DND-41 (cell line): ENCODE results near the gene KIFAP3.

ENCODE experiments used
- ATAC-seq: fragments of 200-7000 bp; cut with Tn5 transposase; 3 replicates; pipeline ENCODE4 v1.9.1; 2021; ENCODE audit warnings: low read depth; ENCODE audit not compliant: insufficient read depth
- DNase-seq: peaks from one replicate; pipeline ENCODE4 v3.0.0-alpha.2; 2020
- H2AFZ ChIP-seq: 2 replicates; pipeline ENCODE4 v1.6.0; 2012; ENCODE audit warnings: low read depth, low read length
- H3K27ac ChIP-seq: 2 replicates; pipeline ENCODE4 v1.5.1; 2012; ENCODE audit warnings: low read length, inconsistent platforms
- H3K27me3 ChIP-seq: fragments of 200-600 bp; sonication (generic); 2 replicates; pipeline ENCODE4 v1.6.0; 2012; ENCODE audit warnings: low read length, mild to moderate bottlenecking, inconsistent platforms; ENCODE audit not compliant: insufficient read depth, poor library complexity
- H3K36me3 ChIP-seq: 2 replicates; pipeline ENCODE4 v1.5.1; 2012; ENCODE audit warnings: low read length, inconsistent platforms; ENCODE audit not compliant: insufficient read depth
- H3K4me1 ChIP-seq: 2 replicates; pipeline ENCODE4 v1.5.1; 2012; ENCODE audit warnings: mild to moderate bottlenecking, low read length; ENCODE audit not compliant: insufficient read depth
- H3K4me2 ChIP-seq: 2 replicates; pipeline ENCODE4 v1.6.0; 2012; ENCODE audit warnings: mild to moderate bottlenecking, moderate library complexity, low read length, inconsistent platforms; ENCODE audit not compliant: insufficient read depth
- H3K4me3 ChIP-seq, 2 experiments: fragments of 200-600 bp in 1 of 2; shearing (Covaris generic) in 1 of 2; 2 replicates each; pipeline ENCODE4 v1.5.1; 2012 to 2016; ENCODE audit warnings: inconsistent platforms in 2 of 2, low read length in 2 of 2, mild to moderate bottlenecking in 2 of 2, low read depth in 1 of 2, moderate library complexity in 1 of 2
- H3K79me2 ChIP-seq: 2 replicates; pipeline ENCODE4 v1.6.0; 2012; ENCODE audit warnings: low read length, inconsistent platforms; ENCODE audit not compliant: insufficient read depth
- H3K9ac ChIP-seq: 2 replicates; pipeline ENCODE4 v1.6.0; 2012; ENCODE audit warnings: low read depth, mild to moderate bottlenecking, inconsistent platforms, low read length, moderate library complexity
- H3K9me3 ChIP-seq: 2 replicates; pipeline ENCODE4 v1.5.1; 2012; ENCODE audit warnings: low read length, moderate library complexity, mild to moderate bottlenecking, inconsistent platforms; ENCODE audit not compliant: insufficient read depth, severe bottlenecking
- H4K20me1 ChIP-seq: 2 replicates; pipeline ENCODE4 v1.6.0; 2012; ENCODE audit warnings: low read length; ENCODE audit not compliant: insufficient read depth
- CTCF ChIP-seq: IDR thresholded peaks from 2 replicates; pipeline ENCODE4 v1.5.1; 2012; ENCODE audit warnings: borderline replicate concordance, low read length, moderate library complexity, mild to moderate bottlenecking; ENCODE audit not compliant: poor library complexity, severe bottlenecking; ENCODE audit errors: extremely low read depth
- EZH2 ChIP-seq: IDR thresholded peaks from 3 replicates; pipeline ENCODE4 v1.6.1; 2012; ENCODE audit warnings: borderline replicate concordance, low read depth, mild to moderate bottlenecking, moderate library complexity, low read length, inconsistent platforms; ENCODE audit not compliant: severe bottlenecking

The KIFAP3 gene

GRCh38 chr1:169877800-169878491, 196.5 kb downstream of the KIFAP3 start:
- Histone ChIP-seq H4K20me1 (no peaks in the 10 kb centered on the region), H3K27me3 (no peaks in the 10 kb centered on the region), H3K27ac (no peak overlapping the region), H3K4me1 (no peaks in the 10 kb centered on the region), H2AFZ (no peak overlapping the region), H3K4me2 (no peak overlapping the region), H3K4me3 (no peak overlapping the region), H3K9ac (no peak overlapping the region), H3K79me2 (no peaks in the 10 kb centered on the region), H3K36me3 (peaks cover 67% of the 10 kb centered on the region), H3K9me3 (no peaks in the 10 kb centered on the region)
- TF ChIP-seq EZH2 (no peak), CTCF (no peak)
- no peak for DNase-seq
- ATAC-seq = no peak

GRCh38 chr1:169874229-169874628, 200.3 kb downstream of the KIFAP3 start:
- Histone ChIP-seq H3K79me2 (no peaks in the 10 kb centered on the region), H3K9ac (no peak overlapping the region), H3K4me2 (no peak overlapping the region), H3K4me3 (no peak overlapping the region), H3K27ac (no peak overlapping the region), H3K4me1 (no peaks in the 10 kb centered on the region), H3K27me3 (no peaks in the 10 kb centered on the region), H2AFZ (no peak overlapping the region), H3K9me3 (peaks cover 5% of the 10 kb centered on the region), H4K20me1 (no peaks in the 10 kb centered on the region), H3K36me3 (peaks cover 94% of the 10 kb centered on the region)
- TF ChIP-seq EZH2 (no peak), CTCF (no peak)
- no peak for DNase-seq
- ATAC-seq = no peak

GRCh38 chr1:169873582-169874199, 200.8 kb downstream of the KIFAP3 start:
- no peak for ATAC-seq
- no peak overlapping the region for H3K4me3 ChIP-seq
- H3K27ac ChIP-seq = no peak overlapping the region
- H3K4me1 ChIP-seq = no peaks in the 10 kb centered on the region
- DNase-seq = no peak
- H3K36me3 ChIP-seq = peaks cover 96% of the 10 kb centered on the region
- TF ChIP-seq EZH2 = no peak
- TF ChIP-seq CTCF = no peak
- H3K27me3 ChIP-seq = no peaks in the 10 kb centered on the region
- no peaks in the 10 kb centered on the region for H4K20me1 ChIP-seq
- H2AFZ ChIP-seq = no peak overlapping the region
- H3K79me2 ChIP-seq = no peaks in the 10 kb centered on the region
- H3K9me3 ChIP-seq = peaks cover 5% of the 10 kb centered on the region
- no peak overlapping the region for H3K9ac ChIP-seq
- no peak overlapping the region for H3K4me2 ChIP-seq
